ENCODE results near the gene STXBP6.

- TF ChIP-seq POLR2AphosphoS5 (IDR thresholded peaks at IDR 0.05) (no peak), POLR2A (IDR thresholded peaks at IDR 0.05) (no peak), CTCF (IDR thresholded peaks at IDR 0.05) (no peak)
Measured at GRCh38 chr14:24999157-24999556, 50.8 kb downstream of the STXBP6 start.

Measured in suprapubic skin (tissue), 4 donors.